GM20000 (cell line): Measurements from ENCODE around the gene MFAP2.
A peak's percentile ranks its signal among the peaks of the same experiment; 100 is the strongest.

ENCODE experiments used
- DNase-seq: peaks from one replicate; pipeline ENCODE4 v3.0.0; 2012; ENCODE audit warnings: low spot score
- CTCF ChIP-seq: IDR thresholded peaks from 2 replicates; pipeline ENCODE4 v1.5.1; 2012; ENCODE audit warnings: mild to moderate bottlenecking, control low read depth; ENCODE audit errors: extremely low read depth, missing control alignments

MFAP2 gene

GRCh38 chr1:17013491-17014320, 33.3 kb upstream of the MFAP2 start:
- peak; percentile 22 for DNase-seq
- no peak for TF ChIP-seq CTCF

- DNase-seq, result no peak
- no peak for TF ChIP-seq CTCF
Observed at GRCh38 chr1:17012775-17013490, 32.5 kb upstream of the MFAP2 start.

- TF ChIP-seq CTCF, result no peak
- peak; percentile 94 for DNase-seq
Observed at GRCh38 chr1:17011439-17012307, 31.3 kb upstream of the MFAP2 start, which contains the start of gene ATP13A2. TSS of gene ATP13A2 (minus strand) at chr1:17011928. CDS start at chr1:17011738, 190 bp downstream.

GRCh38 chr1:17011092-17011438, 30.6 kb upstream of the MFAP2 start:
- peak; percentile 67 for DNase-seq
- no peak for TF ChIP-seq CTCF

- TF ChIP-seq CTCF, result no peak
- DNase-seq, result peak; percentile 37
Observed at GRCh38 chr1:17009706-17010105, 29.3 kb upstream of the MFAP2 start.

GRCh38 chr1:17008208-17008855, 27.9 kb upstream of the MFAP2 start:
- DNase-seq, result no peak
- TF ChIP-seq CTCF, result no peak
